NCI-H2081 treated with DMSO at 0.1 percent for 48 hours (cell line): ENCODE data around the gene FCN2.

ENCODE experiments used
- DNase-seq: peaks from one replicate; lab custom pipeline; 2025; lab: John Stamatoyannopoulos, UW

Gene FCN2

GRCh38 chr9:134933076-134933659 lies 52.6 kb downstream of the FCN2 start:
- DNase-seq = no peak

DNA sequence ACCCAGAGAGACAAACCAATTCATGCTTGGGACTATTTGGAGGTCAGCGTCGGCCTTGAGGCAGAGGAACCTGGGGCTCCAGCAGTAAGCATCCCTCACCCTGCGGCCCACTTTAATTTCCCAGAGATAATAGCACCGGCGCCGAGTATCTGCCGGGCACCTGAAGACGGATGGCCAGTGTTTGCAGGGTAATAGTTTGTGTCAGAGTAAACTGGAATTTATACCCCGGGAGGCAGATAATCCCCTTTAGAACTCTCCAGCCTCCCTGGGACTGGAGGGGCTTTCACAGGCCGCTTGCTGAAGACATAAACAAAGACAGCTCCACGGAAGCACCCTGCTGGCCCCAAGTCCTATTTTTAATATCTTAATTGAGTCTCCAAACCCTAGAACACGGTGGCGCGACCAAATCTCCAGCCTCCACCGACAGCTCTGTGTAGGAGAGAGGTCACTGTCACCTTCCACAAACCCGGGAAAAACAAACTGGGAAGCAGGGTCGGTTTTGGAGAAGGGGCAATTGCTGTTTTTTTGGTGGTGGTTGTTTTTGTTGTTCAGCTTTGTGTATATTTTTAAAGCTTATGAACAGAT lies 54.5 kb downstream of the FCN2 start:
- no peak for DNase-seq

DNA sequence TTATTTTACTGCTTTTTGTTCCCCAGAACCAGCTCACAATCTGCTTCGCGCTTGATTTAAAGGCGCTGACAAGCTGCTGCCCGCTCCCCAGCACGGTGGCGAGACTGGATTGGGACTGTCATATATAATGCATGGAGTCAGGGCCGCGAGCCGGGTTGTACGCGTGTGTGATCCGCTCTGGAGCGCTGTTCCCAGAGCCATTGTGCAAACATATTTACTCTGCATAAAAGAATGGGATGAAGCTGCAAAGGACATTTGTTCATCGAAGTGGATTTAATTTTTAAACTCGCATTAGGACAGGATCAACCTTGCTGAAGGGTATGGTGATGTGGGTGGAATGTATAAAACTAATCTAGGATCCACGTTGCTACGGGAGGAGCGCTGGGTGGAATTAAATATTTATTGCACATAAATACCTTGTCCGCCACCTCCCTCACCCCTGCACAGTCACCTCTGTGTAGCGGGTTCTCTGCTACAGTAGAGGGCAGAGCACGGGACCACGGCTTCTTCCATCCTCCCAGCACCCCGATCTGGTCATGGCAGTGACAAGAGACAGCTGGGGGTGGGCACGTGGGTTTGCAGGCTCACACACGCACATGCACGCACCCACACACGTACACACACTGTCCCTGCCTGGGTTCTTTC lies 55.2 kb downstream of the FCN2 start:
- no peak for DNase-seq

DNA sequence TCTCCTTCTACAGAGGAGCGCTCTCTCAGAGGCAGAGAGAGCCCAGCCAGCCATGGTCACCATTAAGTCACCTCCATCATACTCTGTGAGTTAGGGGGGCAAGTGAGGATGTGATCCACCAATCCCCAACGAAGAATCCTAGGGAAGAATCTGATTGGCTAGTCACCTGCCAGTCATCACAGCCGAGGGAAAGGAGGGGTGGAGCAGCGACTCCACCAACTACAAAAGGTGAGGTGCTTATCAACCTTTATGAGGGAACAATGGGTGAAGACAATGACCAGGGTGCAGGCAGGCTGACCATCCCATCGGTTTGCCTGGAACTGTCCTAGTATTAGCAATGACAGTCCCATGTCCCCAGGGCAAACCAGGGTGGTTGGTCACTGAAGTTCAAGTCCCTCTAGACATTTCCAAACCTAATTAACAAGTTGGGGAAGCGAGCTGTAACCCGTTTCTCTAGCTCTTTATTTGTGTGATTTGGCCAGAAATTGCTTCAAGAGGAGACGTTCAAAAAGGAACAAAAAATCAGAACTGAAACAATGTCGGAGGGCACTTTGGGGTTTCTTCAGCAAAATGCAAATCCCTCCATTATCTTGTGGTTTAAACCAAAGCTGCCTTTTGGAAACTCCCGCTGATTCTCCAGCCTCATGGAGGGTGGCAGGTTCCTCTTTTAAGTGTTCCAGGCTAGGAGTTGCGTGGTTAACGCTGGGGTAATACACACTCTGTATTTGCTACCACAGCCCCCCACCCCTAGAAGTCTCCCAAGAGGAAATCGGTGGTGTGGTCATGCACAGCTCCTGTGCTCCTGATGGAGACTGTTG lies 55.9 kb downstream of the FCN2 start:
- DNase-seq = no peak
